ENCODE data around the gene EXOC6B.

Gene EXOC6B

GRCh38 chr2:72638600-72639211 lies 187.1 kb downstream of the EXOC6B start:
- no peak overlapping the region for H3K27ac ChIP-seq
- TF ChIP-seq CTCF (IDR thresholded peaks at IDR 0.05), result no peak

GRCh38 chr2:72636210-72636609 lies 189.6 kb downstream of the EXOC6B start:
- no peak overlapping the region for H3K27ac ChIP-seq
- TF ChIP-seq ZFX (IDR thresholded peaks at IDR 0.05; ENCODE audit: borderline replicate concordance) (no peak), CTCF (IDR thresholded peaks at IDR 0.05) (no peak)

- TF ChIP-seq CTCF (IDR thresholded peaks at IDR 0.05) (no peak), ZFX (IDR thresholded peaks at IDR 0.05; ENCODE audit: borderline replicate concordance) (no peak)
- no peak overlapping the region for H3K27ac ChIP-seq
Measured at GRCh38 chr2:72630767-72631166, 195.1 kb downstream of the EXOC6B start.

- no peak for TF ChIP-seq ZFX (IDR thresholded peaks at IDR 0.05; ENCODE audit: borderline replicate concordance)
- TF ChIP-seq CTCF (IDR thresholded peaks at IDR 0.05), result no peak
- no peak overlapping the region for H3K27ac ChIP-seq
Measured at GRCh38 chr2:72629062-72629461, 196.8 kb downstream of the EXOC6B start.

- H3K27ac ChIP-seq, result no peak overlapping the region
- TF ChIP-seq ZFX (IDR thresholded peaks at IDR 0.05; ENCODE audit: borderline replicate concordance), result no peak
- TF ChIP-seq CTCF (IDR thresholded peaks at IDR 0.05), result no peak
Measured at GRCh38 chr2:72627083-72627482, 198.8 kb downstream of the EXOC6B start.

- TF ChIP-seq ZFX (IDR thresholded peaks at IDR 0.05; ENCODE audit: borderline replicate concordance) (no peak), CTCF (IDR thresholded peaks at IDR 0.05) (no peak)
- H3K27ac ChIP-seq, result no peak overlapping the region
Measured at GRCh38 chr2:72625366-72625765, 200.5 kb downstream of the EXOC6B start.

- TF ChIP-seq ZFX (IDR thresholded peaks at IDR 0.05; ENCODE audit: borderline replicate concordance), result no peak
- TF ChIP-seq CTCF (IDR thresholded peaks at IDR 0.05), result no peak
- H3K27ac ChIP-seq, result no peak overlapping the region
Measured at GRCh38 chr2:72623481-72623880, 202.4 kb downstream of the EXOC6B start.
